ENCODE results near the gene MAGI2.

Gene MAGI2

GRCh38 chr7:79401254-79401653 lies 52.2 kb downstream of the MAGI2 start:
- Histone ChIP-seq H3K9me2 (replicated peaks; ENCODE audit: insufficient read depth, low read length) (no peaks in the 10 kb centered on the region), H3K79me2 (ENCODE audit: insufficient read depth, low read length) (no peaks in the 10 kb centered on the region), H3K9ac (ENCODE audit: low read length) (no peak overlapping the region), H3K4me3 (ENCODE audit: insufficient read depth, low read length, poor library complexity, severe bottlenecking) (no peak overlapping the region), H4K20me1 (ENCODE audit: low read depth, low read length) (no peaks in the 10 kb centered on the region), H3K4me2 (ENCODE audit: low read depth, low read length, poor library complexity, severe bottlenecking) (no peak overlapping the region), H3K36me3 (ENCODE audit: low read length) (no peaks in the 10 kb centered on the region), H2AFZ (ENCODE audit: low read depth, low read length, severe bottlenecking) (no peak overlapping the region), H3K27ac (ENCODE audit: low read depth, low read length) (no peak overlapping the region), H3F3A (ENCODE audit: insufficient read depth) (no peaks in the 10 kb centered on the region), H3K9me3 (ENCODE audit: insufficient read depth, low read length) (no peaks in the 10 kb centered on the region), H3K27me3 (ENCODE audit: low read length) (no peaks in the 10 kb centered on the region)
- TF ChIP-seq EZH2phosphoT487 (conservative IDR thresholded peaks at IDR 0.05; ENCODE audit: low read length): no peak
- TF ChIP-seq CTCF (IDR thresholded peaks at IDR 0.05; ENCODE audit: insufficient read depth, low read length, poor library complexity, severe bottlenecking): no peak

- TF ChIP-seq EZH2phosphoT487 (conservative IDR thresholded peaks at IDR 0.05; ENCODE audit: low read length) (no peak), CTCF (IDR thresholded peaks at IDR 0.05; ENCODE audit: insufficient read depth, low read length, poor library complexity, severe bottlenecking) (no peak)
- H3K4me2 ChIP-seq (ENCODE audit: low read depth, low read length, poor library complexity, severe bottlenecking): no peak overlapping the region
- H3K9me2 ChIP-seq (replicated peaks; ENCODE audit: insufficient read depth, low read length): no peaks in the 10 kb centered on the region
- no peaks in the 10 kb centered on the region for H3K27me3 ChIP-seq (ENCODE audit: low read length)
- H3K4me3 ChIP-seq (ENCODE audit: insufficient read depth, low read length, poor library complexity, severe bottlenecking): no peak overlapping the region
- no peak overlapping the region for H2AFZ ChIP-seq (ENCODE audit: low read depth, low read length, severe bottlenecking)
- H4K20me1 ChIP-seq (ENCODE audit: low read depth, low read length): no peaks in the 10 kb centered on the region
- H3K9ac ChIP-seq (ENCODE audit: low read length): no peak overlapping the region
- no peaks in the 10 kb centered on the region for H3K9me3 ChIP-seq (ENCODE audit: insufficient read depth, low read length)
- no peaks in the 10 kb centered on the region for H3K79me2 ChIP-seq (ENCODE audit: insufficient read depth, low read length)
- no peaks in the 10 kb centered on the region for H3F3A ChIP-seq (ENCODE audit: insufficient read depth)
- H3K27ac ChIP-seq (ENCODE audit: low read depth, low read length): no peak overlapping the region
- H3K36me3 ChIP-seq (ENCODE audit: low read length): no peaks in the 10 kb centered on the region
Observed at GRCh38 chr7:79400222-79400621, 53.2 kb downstream of the MAGI2 start.

- no peaks in the 10 kb centered on the region for H3K27me3 ChIP-seq (ENCODE audit: low read length)
- no peaks in the 10 kb centered on the region for H3K9me2 ChIP-seq (replicated peaks; ENCODE audit: insufficient read depth, low read length)
- H3K9me3 ChIP-seq (ENCODE audit: insufficient read depth, low read length): no peaks in the 10 kb centered on the region
- H3K9ac ChIP-seq (ENCODE audit: low read length): no peak overlapping the region
- H3K27ac ChIP-seq (ENCODE audit: low read depth, low read length): no peak overlapping the region
- no peak overlapping the region for H2AFZ ChIP-seq (ENCODE audit: low read depth, low read length, severe bottlenecking)
- no peaks in the 10 kb centered on the region for H3F3A ChIP-seq (ENCODE audit: insufficient read depth)
- TF ChIP-seq EZH2phosphoT487 (conservative IDR thresholded peaks at IDR 0.05; ENCODE audit: low read length): no peak
- TF ChIP-seq CTCF (IDR thresholded peaks at IDR 0.05; ENCODE audit: insufficient read depth, low read length, poor library complexity, severe bottlenecking): no peak
- no peaks in the 10 kb centered on the region for H3K79me2 ChIP-seq (ENCODE audit: insufficient read depth, low read length)
- no peak overlapping the region for H3K4me2 ChIP-seq (ENCODE audit: low read depth, low read length, poor library complexity, severe bottlenecking)
- H3K36me3 ChIP-seq (ENCODE audit: low read length): no peaks in the 10 kb centered on the region
- H3K4me3 ChIP-seq (ENCODE audit: insufficient read depth, low read length, poor library complexity, severe bottlenecking): no peak overlapping the region
- no peaks in the 10 kb centered on the region for H4K20me1 ChIP-seq (ENCODE audit: low read depth, low read length)
Observed at GRCh38 chr7:79398138-79398749, 55.2 kb downstream of the MAGI2 start.
